GM21786 (cell line): ENCODE data around the gene STX1A.
"Not testable (repeated sequence)": the region's sequence is repeated elsewhere in the genome, so short reads cannot be mapped to it uniquely, and the experiment has no call there.

Experiments used
- ATAC-seq: cut with Tn5 transposase; IDR thresholded peaks from one replicate; pipeline ENCODE4 v1.9.1; 2021; ENCODE audit not compliant: unreplicated experiment

Gene STX1A

GRCh38 chr7:73655309-73655708 lies 64.2 kb downstream of the STX1A start:
- not testable (repeated sequence) for ATAC-seq

- ATAC-seq: no peak
Observed at GRCh38 chr7:73652541-73652949, 66.9 kb downstream of the STX1A start.

- ATAC-seq: no peak
Observed at GRCh38 chr7:73650524-73650923, 68.9 kb downstream of the STX1A start.

- ATAC-seq: no peak
Observed at GRCh38 chr7:73649576-73649975, 69.9 kb downstream of the STX1A start.
